K562 (cell line): ENCODE data around the gene CACNA2D3. TPM values are rescaled to one million over a fixed set of nuclear protein-coding genes. Genes with fewer than 3 reads are reported as not detected.

Source experiments
- ATAC-seq: fragments of 200-7000 bp; cut with Tn5 transposase; 3 replicates; pipeline ENCODE4 v1.9.1; 2020; ENCODE audit warnings: moderate library complexity
- BruUV-seq: library from RNA; stranded (reverse); fragments of 400-500 nt; replicated peaks from 2 replicates; lab custom pipeline; 2021; lab: Mats Ljungman, UMichigan
- CTCF ChIA-PET: fragments of 300-600 bp; formaldehyde crosslinking; extraction: SDS; loops from one replicate; lab custom pipeline; 2021; ENCODE audit warnings: low intra/inter-chr PET ratio; lab: Yijun Ruan, JAX
- POLR2A ChIA-PET: fragments of 300-600, 350-650 bp; sonication (Branson Sonifier 250); formaldehyde crosslinking; extraction: SDS; loops from one replicate; lab custom pipeline; 2021; ENCODE audit warnings: antibody characterized with exemption, inconsistent platforms; lab: Yijun Ruan, JAX
- DNase-seq, 4 experiments: peaks; one replicate each; pipeline versions ENCODE4 v3.0.0 to v3.0.0-alpha.2; 2011 to 2018; ENCODE audit warnings: low spot score in 3 of 4, mixed read lengths in 3 of 4; ENCODE audit errors: extremely low read depth in 1 of 4
- FAIRE-seq: peaks from 2 replicates; lab custom pipeline; 2011; peaks lifted over from hg19 to GRCh38; lab: Jason Lieb, UNC
- H2AFZ ChIP-seq: 2 replicates; pipeline ENCODE4 v1.6.0; 2011; ENCODE audit warnings: low read depth, low read length, control low read depth, inconsistent platforms
- H3K27ac ChIP-seq: fragments of 200-600 bp; 3 replicates; pipeline ENCODE4 v1.8.0; 2011; ENCODE audit warnings: low read depth, mild to moderate bottlenecking, control low read depth, inconsistent platforms, low read length, moderate library complexity, mixed read lengths; ENCODE audit errors: extremely low read depth
- H3K27me3 ChIP-seq, 2 experiments: fragments of 300-600 bp in 1 of 2; 2 replicates in 1 of 2; 3 replicates in 1 of 2; pipeline versions ENCODE4 v1.6.0 to v1.8.0; 2011; ENCODE audit warnings: inconsistent platforms in 2 of 2, low read length in 2 of 2, mild to moderate bottlenecking in 1 of 2, mixed read lengths in 1 of 2, moderate library complexity in 1 of 2; ENCODE audit not compliant: control insufficient read depth in 2 of 2, insufficient read depth in 2 of 2
- H3K36me3 ChIP-seq: fragments of 300-600 bp; 3 replicates; pipeline ENCODE4 v1.8.0; 2011; ENCODE audit warnings: mild to moderate bottlenecking, low read length, inconsistent platforms; ENCODE audit not compliant: control insufficient read depth, insufficient read depth
- H3K4me1 ChIP-seq, 2 experiments: fragments of 200-600 bp in 1 of 2; replicated peaks in 1 of 2; 2 replicates in 1 of 2; 3 replicates in 1 of 2; pipeline versions ENCODE4 v1.5.1 to v1.8.0; 2011; ENCODE audit warnings: inconsistent platforms in 2 of 2, low read length in 2 of 2, mild to moderate bottlenecking in 1 of 2, mixed read lengths in 1 of 2, moderate library complexity in 1 of 2; ENCODE audit not compliant: control insufficient read depth in 2 of 2, insufficient read depth in 2 of 2
- H3K4me2 ChIP-seq: 2 replicates; pipeline ENCODE4 v1.6.1; 2011; ENCODE audit warnings: low read length, control low read depth, inconsistent platforms, mixed read lengths; ENCODE audit not compliant: insufficient read depth
- H3K4me3 ChIP-seq: fragments of 200-600 bp; sonication (generic), shearing (Covaris generic); 2 replicates; pipeline ENCODE4 v1.5.1; 2016; ENCODE audit warnings: control low read depth, inconsistent platforms
- H3K79me2 ChIP-seq: fragments of 200-600 bp; 3 replicates; pipeline ENCODE4 v1.8.0; 2011; ENCODE audit warnings: low read length, inconsistent platforms; ENCODE audit not compliant: control insufficient read depth, insufficient read depth
- H3K9ac ChIP-seq, 2 experiments: 2 replicates each; pipeline versions ENCODE4 v1.6.0 to v1.6.1; 2011; ENCODE audit warnings: low read depth in 2 of 2, low read length in 2 of 2, control low read depth in 1 of 2, inconsistent platforms in 1 of 2, mild to moderate bottlenecking in 1 of 2, mixed read lengths in 1 of 2; ENCODE audit not compliant: insufficient read depth in 1 of 2
- H3K9me1 ChIP-seq: one replicate; pipeline ENCODE4 v1.6.0; 2011; ENCODE audit warnings: inconsistent platforms, mild to moderate bottlenecking, low read length, moderate library complexity; ENCODE audit not compliant: control insufficient read depth, insufficient read depth
- H3K9me3 ChIP-seq: replicated peaks from 2 replicates; pipeline ENCODE4 v1.5.1; 2011; ENCODE audit warnings: low read depth, low read length, inconsistent platforms; ENCODE audit not compliant: control insufficient read depth, insufficient read depth
- H4K20me1 ChIP-seq: replicated peaks from 2 replicates; pipeline ENCODE4 v1.6.1; 2011; ENCODE audit warnings: low read length, inconsistent platforms, mixed read lengths; ENCODE audit not compliant: control insufficient read depth, insufficient read depth
- ELF1 ChIP-seq: fragments of 200-800 bp; sonication (Bioruptor generic); IDR thresholded peaks from 2 replicates; pipeline ENCODE4 v1.6.1; 2016; ENCODE audit warnings: missing genetic modification characterization, missing compliant biosample characterization
- HCFC1 ChIP-seq: IDR thresholded peaks from 2 replicates; pipeline ENCODE4 v1.6.1; 2012; ENCODE audit warnings: low read depth, low read length, improper control_type of control experiment
- MTA1 ChIP-seq: fragments of 450-650 bp; IDR thresholded peaks from 2 replicates; pipeline ENCODE4 v1.6.1; 2017; ENCODE audit warnings: borderline replicate concordance
- MTA3 ChIP-seq: fragments of 450-650 bp; formaldehyde crosslinking; IDR thresholded peaks from 2 replicates; pipeline ENCODE4 v1.6.1; 2017; ENCODE audit warnings: mild to moderate bottlenecking, borderline replicate concordance
- NEUROD1 ChIP-seq: fragments of 150-350 bp; IDR thresholded peaks from 2 replicates; pipeline ENCODE4 v1.6.1; 2014; ENCODE audit warnings: borderline replicate concordance, low read length, low read depth; ENCODE audit not compliant: partially characterized antibody
- NR2C2 ChIP-seq, 2 experiments: fragments of 200-800 bp in 1 of 2; sonication (Bioruptor generic) in 1 of 2; sonication (generic) in 1 of 2; formaldehyde crosslinking in 1 of 2; IDR thresholded peaks; 2 replicates each; pipeline versions ENCODE4 v1.6.1 to v1.8.0; 2016 to 2022; ENCODE audit warnings: mild to moderate bottlenecking in 1 of 2, missing compliant biosample characterization in 1 of 2, missing genetic modification characterization in 1 of 2, missing genetic modification reagents in 1 of 2
- PHTF2 ChIP-seq: fragments of 250-450 bp; sonication (Bioruptor Pico); IDR thresholded peaks from 2 replicates; pipeline ENCODE4 v1.5.0; 2021; ENCODE audit warnings: mild to moderate bottlenecking
- PML ChIP-seq: IDR thresholded peaks from 2 replicates; pipeline ENCODE4 v1.6.1; 2012; ENCODE audit warnings: low read length, inconsistent platforms
- PRPF4 ChIP-seq: fragments of 200-400 bp; formaldehyde crosslinking; IDR thresholded peaks from one replicate; pipeline ENCODE4 v1.6.1; 2017; ENCODE audit warnings: low read length, low read depth, mild to moderate bottlenecking; ENCODE audit not compliant: insufficient read depth, poor library complexity, severe bottlenecking
- SMAD2 ChIP-seq: fragments of 150-350 bp; IDR thresholded peaks from 2 replicates; pipeline ENCODE4 v1.6.1; 2014; ENCODE audit warnings: low read depth, mild to moderate bottlenecking, low read length
- ZNF212 ChIP-seq: fragments of 450-650 bp; formaldehyde crosslinking; IDR thresholded peaks from 2 replicates; pipeline ENCODE4 v1.4.0; 2020; ENCODE audit warnings: mild to moderate bottlenecking
- ZNF23 ChIP-seq: fragments of 250-450 bp; sonication (Bioruptor Pico); IDR thresholded peaks from 2 replicates; pipeline ENCODE4 v1.4.0; 2020; ENCODE audit warnings: mild to moderate bottlenecking
- ZNF583 ChIP-seq: fragments of 250-450 bp; sonication (Bioruptor Pico); IDR thresholded peaks from 2 replicates; pipeline ENCODE4 v1.4.0; 2020
- ZNF586 ChIP-seq: fragments of 450-650 bp; formaldehyde crosslinking; conservative IDR thresholded peaks from 2 replicates; pipeline ENCODE4 v1.4.0; 2020; ENCODE audit warnings: mild to moderate bottlenecking, moderate library complexity
- ZSCAN32 ChIP-seq: fragments of 450-650 bp; formaldehyde crosslinking; IDR thresholded peaks from 2 replicates; pipeline ENCODE4 v1.4.0; 2020; ENCODE audit warnings: mild to moderate bottlenecking, moderate library complexity
- WGBS: fragments of 100-300 bp; shearing (Covaris generic); methylation state at CpG from one replicate; pipeline ENCODE4 v1.1.6; 2016; ENCODE audit warnings: low coverage, mixed read lengths; ENCODE audit not compliant: insufficient coverage; ENCODE audit errors: missing lambda C conversion rate; 5-methylcytosine and 5-hydroxymethylcytosine counted together
- in situ Hi-C: fragments of 300-500 bp; cut with MboI; formaldehyde crosslinking; loops from 4 replicates; pipeline ENCODE4 v1.15.0; 2018; ENCODE audit warnings: inconsistent platforms, mixed read lengths
- intact Hi-C: fragments of 100-400 bp; cut with micrococcal nuclease; formaldehyde crosslinking; loops from 2 replicates; pipeline ENCODE4 v1.14.2; 2022
- polyA plus RNA-seq, 8 experiments: library from polyadenylated mRNA; depleted of rRNA in 4 of 8; stranded (reverse) in 5 of 8; unstranded in 3 of 8; fragments of >200 nt; fragmentation: Nextera tagmentation in 2 of 8; fragmentation: Illumina TruSeq in 1 of 8; extraction: Ambion mirVana in 2 of 8; extraction: Trizol in 1 of 8; gene quantifications; 2 replicates each; pipeline versions ENCODE4 v1.2.1 to v1.2.3, GENCODE V29; 2011 to 2014; ENCODE audit warnings: inconsistent platforms in 1 of 8, missing spikeins in 1 of 8
- total RNA-seq, 7 experiments: library from RNA; depleted of rRNA in 6 of 7; stranded (reverse); fragments of >200 nt in 6 of 7; fragmentation: Illumina TruSeq in 2 of 7; extraction: Trizol in 2 of 7; gene quantifications; 2 replicates each; pipeline versions ENCODE4 v1.2.1 to v1.2.3, GENCODE V29; 2011 to 2021; ENCODE audit warnings: low replicate concordance in 1 of 7

The CACNA2D3 gene
- total and polyA plus RNA-seq, 9 of the 15 experiments (the other 6 are each of a cell fraction or from before 2014, with no cell fraction given) = 0.01 TPM; not detected in 8

- no TSS peak for BruUV-seq
- Histone ChIP-seq H3K79me2 (no peaks in the 10 kb centered on the region), H3K4me2 (no peak overlapping the region), H4K20me1 (0 out of 2 replicates have a peak, but pooled peaks cover 3% of the 10 kb centered on the region)
- WGBS = 0% methylated on average over 5 of the region's 6 CpGs
- no peak for TF ChIP-seq ZSCAN32 (CRISPR knock-in tag)
- no peak for TF ChIP-seq HCFC1
- TF ChIP-seq NEUROD1 = no peak
- no peak for TF ChIP-seq ELF1 (tag)
- TF ChIP-seq, all 486 proteins: peak for 0
- ATAC-seq (no peak), DNase-seq (no peak), FAIRE-seq (no peak)
- CTCF ChIA-PET = no interaction called here
- in situ Hi-C loops = no loop called here
- Histone ChIP-seq H3K27me3 (no peaks in the 10 kb centered on the region; a peak in 1 of 5 replicates), H3K9me3 (no peaks in the 10 kb centered on the region), H3K9ac (no peak overlapping the region), H3K36me3 (no peaks in the 10 kb centered on the region), H3K4me3 (no peak overlapping the region), H3K27ac (no peak overlapping the region), H2AFZ (no peak overlapping the region), H3K4me1 (no peaks in the 10 kb centered on the region), H3K9me1 (no peaks in the 10 kb centered on the region)
- POLR2A ChIA-PET = no interaction called here
- intact Hi-C loops = no loop called here
Observed at GRCh38 chr3:54311211-54311747, 188.9 kb downstream of the CACNA2D3 start.

DNA sequence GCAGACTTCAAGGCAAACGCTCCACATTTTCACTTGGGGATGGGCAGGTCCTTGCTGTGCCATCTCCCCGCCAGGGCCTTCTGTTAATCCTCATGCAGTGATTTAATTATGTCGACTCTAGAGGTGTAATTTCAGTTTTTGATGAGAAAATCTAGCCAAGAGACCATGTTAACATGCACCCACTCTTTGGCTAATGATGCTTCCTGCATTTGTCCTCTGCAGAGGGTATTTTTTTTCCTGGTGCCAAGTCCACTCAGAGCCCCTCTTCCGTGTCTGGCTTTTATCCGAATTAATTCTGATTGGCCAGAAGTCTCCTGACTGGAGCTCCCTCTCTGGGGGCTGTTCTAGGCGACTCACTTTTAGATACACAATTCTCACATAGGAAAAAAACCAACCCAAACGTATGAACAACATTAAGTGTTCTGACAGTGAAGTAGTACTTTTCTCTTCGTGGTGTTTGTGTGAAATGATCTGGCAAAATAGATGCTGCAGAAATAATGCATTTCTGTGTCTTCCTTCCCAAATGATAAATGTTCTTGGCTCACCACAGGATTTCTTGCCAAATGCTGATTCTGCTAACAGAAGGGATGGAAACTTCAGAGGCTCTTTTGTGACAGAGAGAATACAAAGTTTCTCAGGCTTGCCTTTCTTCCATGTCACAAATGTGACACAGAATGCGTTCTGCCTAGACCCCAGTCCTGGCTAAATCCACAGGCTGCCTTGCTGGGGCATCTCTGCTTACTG is 190.0 kb downstream of the CACNA2D3 start:
- Histone ChIP-seq H3K9me3 (no peaks in the 10 kb centered on the region), H2AFZ (no peak overlapping the region), H3K27me3 (no peaks in the 10 kb centered on the region; a peak in 1 of 5 replicates), H3K4me1 (no peaks in the 10 kb centered on the region), H4K20me1 (no peaks in the 10 kb centered on the region), H3K79me2 (no peaks in the 10 kb centered on the region), H3K9ac (no peak overlapping the region), H3K36me3 (no peaks in the 10 kb centered on the region), H3K4me2 (no peak overlapping the region), H3K4me3 (no peak overlapping the region), H3K9me1 (no peaks in the 10 kb centered on the region), H3K27ac (no peak overlapping the region)
- ATAC-seq (no peak), FAIRE-seq (no peak), DNase-seq (no peak)
- no TSS peak for BruUV-seq
- ChIA-PET POLR2A (no interaction called here), CTCF (no interaction called here)
- intact Hi-C loops = no loop called here
- in situ Hi-C loops = no loop called here
- whole genome bisulfite sequencing = 0% methylated on average over 8 of the region's 9 CpGs
- TF ChIP-seq NR2C2 (CRISPR knock-in tag; IDR thresholded peaks at IDR 0.05) = no peak
- TF ChIP-seq NR2C2 (tag; IDR thresholded peaks at IDR 0.05) = no peak
- no peak for TF ChIP-seq ZNF212 (CRISPR knock-in tag)
- no peak for TF ChIP-seq ZNF23
- no peak for TF ChIP-seq SMAD2
- TF ChIP-seq PML = no peak
- no peak for TF ChIP-seq PRPF4
- TF ChIP-seq MTA1 = no peak
- no peak for TF ChIP-seq ZNF586 (CRISPR knock-in tag)
- no peak for TF ChIP-seq ZNF583 (CRISPR knock-in tag)
- TF ChIP-seq MTA3 = no peak
- no peak for TF ChIP-seq PHTF2 (CRISPR knock-in tag)
